NCI-H345 treated with DMSO at 0.1 percent for 48 hours (cell line): ENCODE data around the gene CTCF.

Source experiments
- DNase-seq: peaks from one replicate; lab custom pipeline; 2025; ENCODE audit not compliant: unreplicated experiment; lab: John Stamatoyannopoulos, UW

CTCF gene

DNA sequence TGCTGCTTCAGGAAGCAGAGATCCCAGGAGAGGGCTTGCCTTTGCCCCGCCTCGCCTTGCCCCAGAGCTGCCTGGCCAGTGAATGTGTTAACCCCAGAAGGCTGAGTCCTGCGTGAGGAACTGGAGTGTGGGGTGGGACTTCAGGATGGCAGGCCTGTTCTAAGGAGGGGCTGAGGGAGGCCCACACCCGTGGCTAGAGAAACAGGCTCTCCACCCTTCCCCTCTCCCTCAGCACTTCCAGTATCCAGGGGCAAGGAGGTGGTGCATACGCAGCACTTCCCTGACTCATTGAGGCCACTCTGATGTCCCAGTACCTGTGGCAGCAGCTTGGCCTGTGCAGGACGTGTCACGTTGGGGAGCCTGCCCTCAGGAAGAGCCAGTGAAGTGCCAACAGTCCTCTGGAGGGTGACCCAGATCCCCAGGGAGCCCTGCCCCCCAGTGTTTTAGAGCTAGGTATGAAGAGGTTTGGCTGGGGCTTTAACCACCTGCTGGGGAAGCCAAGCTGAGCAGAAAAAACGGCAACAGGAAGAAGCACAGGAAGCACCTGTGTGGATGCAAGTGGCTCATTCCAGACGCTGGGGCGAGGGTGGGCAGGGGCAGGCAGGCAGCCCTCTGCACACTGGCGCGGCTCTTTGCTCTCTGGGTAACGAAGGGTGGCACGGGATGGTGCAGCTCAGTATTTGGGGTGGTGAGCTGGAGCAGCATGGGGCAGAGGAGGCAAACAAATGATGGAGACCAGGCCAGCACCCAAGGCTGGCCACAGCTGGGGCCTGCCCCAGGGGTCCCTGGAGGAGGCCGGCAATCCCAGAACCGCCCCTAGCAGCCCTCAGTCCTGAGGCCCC, 14.7 kb upstream of the CTCF start:
- no peak for DNase-seq

DNA sequence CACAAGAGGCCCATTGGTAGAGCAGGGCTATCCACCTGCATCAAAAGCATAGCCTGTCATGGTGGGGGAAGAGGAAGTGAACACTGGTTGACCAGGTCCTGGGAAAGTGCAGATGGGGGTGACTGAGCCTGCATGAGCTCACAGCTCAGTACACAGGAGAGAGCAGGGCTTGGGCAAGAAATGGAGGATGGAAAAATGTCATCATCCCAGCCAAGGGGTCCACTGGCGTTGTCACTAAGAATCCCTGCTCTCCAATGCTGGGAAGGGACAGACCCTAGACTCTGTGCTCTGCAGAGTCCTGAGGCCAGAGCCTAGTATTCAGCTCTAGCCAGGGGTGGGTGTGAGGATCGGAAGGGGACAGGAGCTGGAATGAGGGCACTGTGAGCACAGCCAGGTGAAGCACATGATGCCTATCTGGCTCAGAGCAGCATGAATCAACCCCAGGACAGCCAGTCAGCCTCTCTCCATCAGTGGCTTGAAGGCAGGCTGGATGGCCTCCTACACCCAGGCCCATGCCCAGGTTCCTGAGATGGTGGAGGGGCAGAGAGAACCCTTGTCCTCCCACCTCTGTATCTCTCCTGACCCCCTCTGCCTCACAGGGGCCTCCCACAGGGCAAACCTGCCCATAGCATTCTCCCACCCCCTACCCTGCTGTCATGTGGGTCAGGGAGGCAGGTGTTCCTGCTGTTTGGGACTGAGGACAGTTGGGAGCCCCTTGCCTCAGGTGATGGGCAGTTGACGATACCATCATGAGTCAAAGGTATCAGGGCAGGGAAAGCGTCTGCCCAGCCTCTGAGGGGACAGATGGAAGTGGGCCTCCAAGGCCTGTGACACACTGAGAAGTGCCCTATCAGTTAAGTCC, 13.8 kb upstream of the CTCF start:
- no peak for DNase-seq

DNA sequence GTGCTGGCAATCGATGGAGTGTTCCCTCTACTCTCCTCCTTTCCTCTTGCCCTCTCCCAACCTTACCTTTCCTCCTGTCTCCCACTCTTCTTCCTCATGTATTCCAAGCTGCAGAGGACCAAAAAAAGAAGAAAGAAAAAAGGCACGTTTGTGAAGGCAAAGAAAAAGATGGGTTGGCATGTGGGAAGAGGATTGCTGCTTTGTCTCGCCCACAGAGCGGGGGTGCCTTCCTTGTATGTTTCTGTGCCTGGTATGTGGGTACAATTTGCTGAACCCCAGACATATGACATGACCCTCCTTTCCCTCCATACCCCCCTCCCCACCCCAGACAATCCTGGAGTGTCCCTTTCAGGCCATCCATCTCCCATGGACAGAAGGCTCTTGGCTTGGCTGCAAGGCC, 13.1 kb upstream of the CTCF start:
- DNase-seq: no peak

DNA sequence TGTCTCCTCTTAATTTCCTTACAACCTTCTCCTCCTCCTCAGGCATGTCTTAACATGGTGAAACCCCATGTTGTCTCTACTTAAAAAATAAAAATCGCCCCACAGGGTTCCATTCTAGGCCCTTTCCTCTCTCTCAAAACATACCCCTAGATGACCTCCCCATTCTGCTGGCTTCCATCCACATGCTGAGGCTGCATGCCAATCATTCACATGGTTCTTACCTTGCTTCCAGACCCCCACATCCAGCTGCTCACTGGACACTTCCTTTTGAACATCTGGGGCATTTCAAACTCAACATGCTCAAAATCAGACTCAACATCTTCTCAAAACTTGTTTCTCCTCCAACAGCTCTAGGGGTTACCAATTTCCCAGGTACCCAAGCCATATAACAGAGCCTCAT, 12.4 kb upstream of the CTCF start:
- DNase-seq: no peak

DNA sequence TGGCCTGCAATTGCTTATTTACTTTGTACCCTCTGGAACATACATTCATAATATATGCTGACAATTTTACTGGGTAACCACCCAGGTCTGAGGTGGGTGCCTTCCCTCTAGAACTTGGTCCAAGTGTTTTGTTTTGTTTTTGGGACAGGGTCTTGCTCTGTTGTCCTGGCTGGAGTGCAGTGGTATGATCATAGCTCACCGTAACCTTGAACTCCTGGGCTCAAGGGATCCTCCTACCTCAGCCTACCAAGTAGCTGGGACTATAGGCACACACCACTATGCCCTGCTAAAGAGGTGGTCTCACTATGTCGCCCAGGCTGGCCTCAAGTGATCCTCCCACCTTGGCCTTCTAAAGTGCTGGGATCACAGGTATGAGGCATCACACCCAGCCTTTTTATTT, 11.2 kb upstream of the CTCF start:
- no peak for DNase-seq

DNA sequence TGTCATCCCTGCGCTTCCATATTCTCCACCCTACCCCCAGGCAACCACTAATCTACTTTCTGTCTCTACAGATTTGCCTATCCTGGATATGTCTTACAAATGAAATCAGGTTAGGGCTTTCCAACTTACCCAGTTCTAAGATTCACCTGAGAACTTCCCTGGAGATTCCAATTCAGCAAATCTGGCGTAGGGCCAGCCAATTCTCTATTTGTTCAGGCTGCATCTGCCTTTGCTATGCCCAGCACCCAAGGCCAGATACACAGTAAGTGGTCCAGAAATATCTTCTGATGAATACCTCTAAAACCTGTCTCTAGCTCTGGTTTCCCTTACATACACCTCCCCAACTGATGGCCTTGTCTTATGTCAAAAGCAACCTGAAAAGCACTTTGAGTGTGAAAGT, 10.4 kb upstream of the CTCF start:
- DNase-seq: no peak

DNA sequence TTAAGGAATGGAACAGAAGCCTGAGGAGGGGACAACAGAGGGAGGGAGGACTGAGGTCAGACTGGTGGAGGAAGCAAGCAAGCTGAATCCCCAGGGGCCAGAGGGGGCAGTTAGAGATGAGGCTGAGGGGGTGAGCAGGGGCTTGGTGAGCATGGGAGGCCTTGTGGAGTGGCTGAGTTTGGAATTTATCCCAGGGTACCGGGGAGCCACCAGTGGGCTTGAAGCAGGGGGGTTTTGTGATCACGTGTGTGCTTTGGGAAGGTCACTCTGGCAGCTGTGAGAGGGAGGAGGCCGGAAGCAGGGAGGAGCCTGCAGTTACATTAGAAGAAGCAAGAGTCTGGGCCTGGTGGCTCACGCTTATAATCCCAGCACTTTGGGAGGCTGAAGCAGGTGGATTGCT, 9.8 kb upstream of the CTCF start:
- no peak for DNase-seq

DNA sequence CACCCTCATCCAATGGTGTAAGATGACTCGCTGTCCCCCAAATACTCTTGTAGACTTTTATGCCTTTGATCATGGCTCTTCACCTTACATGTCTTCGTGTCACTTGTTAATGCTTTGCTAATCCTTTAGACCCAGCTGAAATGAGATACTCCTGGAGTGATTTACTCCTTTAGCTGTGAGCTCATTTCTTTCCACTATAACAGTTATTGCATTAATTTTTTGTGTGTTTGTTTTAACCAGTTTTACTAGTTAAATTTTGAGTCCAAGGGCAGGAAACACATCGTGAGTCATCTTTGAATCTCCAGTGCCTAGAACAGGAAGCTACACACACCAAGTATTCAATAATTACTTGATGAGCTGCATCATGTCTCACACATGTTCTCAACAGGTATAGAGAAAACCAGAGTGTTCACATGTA, 6.5 kb upstream of the CTCF start:
- DNase-seq: no peak

DNA sequence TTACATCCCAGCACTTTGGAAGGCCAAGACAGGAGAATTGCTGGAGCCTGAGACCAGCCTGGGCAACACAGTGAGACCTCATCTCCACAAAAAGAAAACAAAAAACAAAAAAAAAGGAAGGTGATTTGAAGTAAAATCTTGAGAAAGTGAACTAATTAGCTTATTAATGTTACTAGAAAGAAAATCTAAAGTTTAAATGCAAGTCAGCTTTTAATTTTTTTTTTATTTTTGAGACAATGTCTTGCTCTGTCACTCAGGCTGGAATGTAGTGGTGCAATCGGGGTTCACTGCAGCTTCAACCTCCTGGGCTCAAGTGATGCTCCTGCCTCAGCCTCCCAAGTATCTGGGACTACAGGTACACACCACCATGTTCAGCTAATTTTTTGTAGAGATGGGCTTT, 3.5 kb upstream of the CTCF start:
- DNase-seq: no peak

DNA sequence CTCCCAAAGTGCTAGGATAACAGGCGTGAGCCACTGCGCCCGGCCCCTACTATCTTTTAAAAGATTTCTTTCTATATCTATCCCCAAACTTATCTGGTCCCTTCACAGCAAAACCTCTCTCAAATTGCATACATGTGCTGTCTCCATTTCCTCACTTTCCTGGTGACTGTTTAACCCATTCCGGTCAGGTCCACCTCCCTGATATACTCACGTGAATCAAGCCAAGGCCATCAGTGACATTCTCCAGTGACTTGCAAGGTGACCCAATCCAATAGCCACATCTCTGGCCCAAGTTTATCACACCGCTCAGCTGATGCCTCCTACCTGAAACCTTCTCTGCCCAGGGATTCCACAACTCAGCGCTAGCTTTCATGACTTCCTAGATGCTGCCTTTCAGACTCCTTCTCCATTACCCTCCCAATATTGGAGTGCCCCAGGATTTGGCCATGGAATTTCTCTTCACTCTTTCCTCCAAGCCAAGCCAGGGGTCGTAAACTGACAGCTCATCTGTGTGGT, 1.4 kb upstream of the CTCF start:
- DNase-seq: no peak

DNA sequence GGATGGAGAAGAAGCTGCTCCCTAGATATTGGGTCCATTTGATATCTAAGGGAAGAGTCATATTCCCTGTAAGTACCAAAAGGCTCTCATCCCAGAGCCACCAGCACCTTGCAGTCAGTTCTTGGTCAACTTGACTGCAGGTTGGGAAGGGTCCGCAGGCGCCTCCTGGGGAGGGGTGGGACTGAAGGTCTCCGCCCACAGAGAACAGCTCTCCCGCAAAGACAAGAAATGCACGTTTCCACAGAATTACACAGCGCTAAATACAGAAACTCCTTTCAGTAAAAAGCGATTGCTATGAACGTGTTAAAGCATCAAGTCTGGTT, 864 bp upstream of the CTCF start:
- no peak for DNase-seq

DNA sequence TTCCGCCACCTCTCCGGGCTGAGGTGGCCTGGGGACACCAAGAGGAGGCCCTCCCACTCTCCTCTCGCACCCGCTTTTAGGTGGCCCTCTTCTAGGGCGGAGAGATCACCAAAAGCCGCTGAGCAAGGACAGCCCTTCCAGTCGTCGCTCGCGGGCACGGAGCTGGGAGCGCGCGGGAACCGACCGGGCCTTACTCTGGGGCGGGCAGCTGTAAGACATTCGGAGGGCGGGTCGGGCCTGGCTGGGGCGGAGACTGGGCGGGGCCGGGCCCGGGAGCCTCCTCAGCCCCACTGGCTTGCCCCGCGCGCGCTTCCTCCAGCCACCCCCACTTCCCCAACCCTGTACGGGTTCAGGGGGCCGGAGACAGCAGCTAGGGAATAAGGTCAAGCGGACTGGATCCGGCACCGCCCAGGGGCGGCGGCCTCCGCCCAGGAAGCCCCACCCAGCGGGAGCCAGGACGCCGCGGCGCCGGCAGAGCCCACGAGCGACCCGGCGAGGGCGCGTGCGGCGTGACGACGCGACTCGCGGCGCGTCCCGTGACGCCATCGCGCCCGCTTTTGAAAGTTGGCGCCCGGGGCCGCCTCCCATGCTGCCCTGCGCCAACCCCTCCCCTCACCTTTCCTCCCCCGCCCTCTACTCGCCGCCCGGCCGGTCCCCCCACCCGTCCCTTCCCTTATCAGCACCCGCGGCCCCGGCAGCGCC, 351 bp upstream of the CTCF start:
- peak; percentile 67 for DNase-seq

DNA sequence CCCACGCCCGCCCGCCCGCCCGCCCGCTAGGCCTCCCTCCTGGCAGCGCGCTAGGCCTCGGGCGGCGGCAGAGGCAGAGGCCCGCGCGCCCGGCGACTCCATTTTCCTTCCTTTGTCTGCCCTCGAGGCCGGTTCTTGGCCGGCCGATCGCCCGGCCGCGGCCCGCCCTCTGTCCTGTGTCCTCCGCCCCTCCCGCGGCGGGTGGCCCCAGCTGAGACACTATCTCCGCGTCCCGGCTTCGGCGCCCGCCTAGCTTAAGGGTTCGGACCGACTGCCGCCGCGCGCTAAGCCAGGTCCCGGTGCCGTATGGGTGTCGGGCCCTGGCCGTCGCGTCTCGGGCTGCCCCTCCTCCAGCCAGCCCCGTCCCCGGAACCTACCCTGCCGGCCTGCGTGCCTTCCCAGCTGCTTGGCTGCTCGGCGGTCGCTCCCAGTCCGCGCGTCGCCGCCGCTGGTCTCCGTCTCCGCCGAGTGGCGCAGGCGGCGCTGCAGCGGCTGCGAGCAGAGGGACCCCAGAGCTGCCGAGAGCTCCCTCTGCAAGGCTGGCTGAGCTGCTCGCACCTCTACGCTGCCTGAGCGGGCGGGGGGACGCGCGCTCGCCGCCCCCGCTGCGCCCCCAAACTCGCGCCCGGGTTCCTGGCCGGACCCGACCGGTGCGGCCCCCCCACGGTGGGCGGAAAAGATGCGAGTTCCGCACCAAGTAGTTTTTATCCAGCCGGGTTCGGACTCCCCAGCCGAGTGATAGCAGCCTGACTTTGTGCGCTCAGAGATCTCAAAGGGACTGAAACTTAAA, 787 bp downstream of the CTCF start:
- DNase-seq: no peak

DNA sequence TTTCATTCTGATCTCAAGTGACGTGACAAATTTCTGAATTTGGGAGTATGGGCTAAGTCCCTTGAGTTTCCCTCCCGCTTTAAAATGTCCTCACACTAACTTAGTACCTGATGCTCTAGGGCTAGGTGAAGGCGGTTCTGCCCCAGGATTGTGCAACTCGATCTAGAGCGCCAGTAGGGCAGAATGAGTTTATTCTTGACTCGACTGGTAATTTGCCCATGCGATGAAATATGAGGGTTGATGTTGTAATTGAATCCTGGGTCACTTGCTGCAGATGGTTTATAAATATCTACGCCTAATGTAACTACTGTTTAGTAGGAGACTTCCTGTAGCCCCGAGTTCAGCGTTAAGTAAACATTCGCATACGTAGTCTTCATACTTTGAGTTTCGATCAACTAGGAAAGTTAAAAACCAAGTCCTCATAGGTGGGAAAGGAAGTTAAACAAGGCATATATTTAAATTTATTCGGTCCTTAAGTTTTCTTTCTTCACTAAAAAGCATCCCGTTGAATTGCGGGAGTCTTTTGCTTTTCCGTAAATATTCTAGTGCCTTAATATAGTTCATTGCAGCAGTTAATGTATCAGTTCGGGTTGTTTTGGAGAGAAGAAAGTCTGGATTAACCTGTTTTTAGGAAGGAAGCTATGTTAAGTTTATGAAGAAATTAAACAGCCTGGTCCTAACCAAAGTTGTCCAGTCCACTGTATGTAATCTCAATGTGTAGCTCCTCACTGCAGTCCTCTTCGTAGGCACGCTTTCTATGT, 1.6 kb downstream of the CTCF start:
- no peak for DNase-seq

DNA sequence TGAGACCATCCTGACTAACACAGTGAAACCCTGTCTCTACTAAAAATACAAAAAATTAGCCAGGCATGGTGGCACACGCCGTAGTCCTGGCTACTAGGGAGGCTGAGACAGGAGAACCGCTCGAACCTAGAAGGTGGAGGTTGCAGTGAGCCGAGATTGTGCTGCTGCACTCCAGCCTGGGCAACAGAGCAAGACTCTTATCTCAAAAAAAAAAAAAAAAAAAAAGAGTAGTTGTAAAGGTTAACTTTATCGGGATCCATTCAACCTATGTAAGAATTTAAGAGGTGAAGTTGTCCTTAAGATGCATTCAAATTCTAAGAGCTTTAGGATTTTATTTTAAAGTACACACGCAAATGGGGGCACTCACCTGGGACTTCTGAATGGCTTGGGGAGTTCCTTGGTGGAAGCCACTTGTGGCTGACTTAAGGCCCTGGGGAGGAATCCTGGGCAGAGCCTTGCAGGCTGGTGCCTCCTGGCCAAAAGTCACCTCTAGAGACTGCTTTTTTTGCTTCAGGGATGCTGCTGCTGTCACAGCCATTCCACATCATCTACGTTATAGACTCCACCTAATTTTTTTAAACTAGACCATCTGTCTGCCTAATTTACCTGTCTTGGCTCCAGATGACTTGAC, 3.3 kb downstream of the CTCF start:
- no peak for DNase-seq

DNA sequence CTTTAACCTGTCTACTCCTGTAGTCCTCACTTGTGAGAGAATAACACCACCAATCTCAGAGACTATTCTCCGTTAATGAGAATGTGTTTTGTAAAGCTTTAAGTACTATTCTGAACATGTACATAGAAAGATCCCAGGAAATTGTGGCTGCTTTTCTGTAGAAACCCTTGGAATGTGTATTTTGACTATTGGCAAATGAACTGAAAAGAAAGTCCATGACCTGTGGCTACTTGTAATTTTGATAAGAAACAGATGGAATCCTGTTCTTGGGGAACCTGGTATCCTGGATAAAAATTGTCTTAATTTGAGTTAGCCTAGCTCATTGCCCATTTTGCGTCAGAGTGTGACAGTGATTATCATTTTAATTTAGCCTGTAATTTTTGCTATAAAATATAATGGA, 9.1 kb downstream of the CTCF start:
- no peak for DNase-seq

DNA sequence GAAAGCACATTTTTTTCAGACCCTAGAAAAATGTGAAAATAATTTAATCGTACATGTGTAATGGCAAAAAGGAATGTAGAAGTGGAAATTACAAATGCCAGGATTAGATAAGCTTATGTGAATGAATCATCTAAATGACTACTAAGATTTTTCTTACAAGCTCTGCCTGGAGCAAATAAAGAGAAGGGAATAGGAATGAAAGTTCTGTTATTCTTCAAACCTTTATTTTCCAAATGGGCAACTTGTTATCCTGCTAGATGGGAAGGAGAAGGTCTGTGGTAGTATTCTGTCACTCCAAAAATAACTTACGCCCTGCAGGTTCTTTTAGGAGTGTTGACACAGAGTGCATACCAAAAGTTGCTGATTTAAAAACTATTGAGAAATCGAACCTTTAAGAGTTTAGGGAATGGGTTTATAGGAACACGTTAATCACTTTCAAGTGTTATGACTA, 9.7 kb downstream of the CTCF start:
- no peak for DNase-seq

DNA sequence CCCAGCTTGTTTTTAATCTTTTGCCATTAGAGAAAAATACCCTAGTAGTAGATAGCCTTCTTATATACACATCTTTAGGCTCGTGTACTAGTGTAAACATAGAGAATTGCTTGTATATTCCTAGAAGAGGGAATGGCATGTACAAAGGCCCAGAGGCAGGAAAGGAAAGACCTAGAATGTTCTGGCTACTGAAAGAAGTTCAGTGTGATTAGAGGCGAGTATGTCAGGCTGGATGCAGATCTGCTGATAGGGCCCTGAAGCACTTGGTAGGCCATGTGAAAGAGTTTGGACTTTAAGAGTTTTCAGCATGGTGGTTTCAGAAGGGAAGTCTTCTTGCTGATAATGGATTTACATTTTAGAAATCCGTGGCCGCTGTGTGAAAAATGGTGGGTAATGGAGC, 17.4 kb downstream of the CTCF start:
- DNase-seq: no peak

DNA sequence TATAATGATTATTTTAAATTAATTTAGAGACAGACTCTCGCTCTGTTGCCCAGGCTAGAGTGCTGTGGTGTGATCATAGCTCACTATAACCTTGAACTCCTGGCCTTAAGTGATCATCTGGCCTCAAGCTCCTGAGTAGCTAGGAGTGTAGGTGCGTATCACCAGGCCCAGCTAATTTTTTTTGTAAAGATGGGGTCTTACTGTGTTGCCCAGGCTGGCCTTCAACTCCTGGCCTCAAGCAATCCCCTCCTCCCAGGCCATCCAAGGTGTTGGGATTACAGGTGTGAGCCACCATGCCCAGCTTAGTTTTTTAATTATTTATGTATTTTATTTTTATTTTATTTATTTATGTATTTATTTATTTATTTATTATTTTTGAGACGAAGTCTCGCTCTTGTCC, 17.9 kb downstream of the CTCF start:
- DNase-seq: no peak

DNA sequence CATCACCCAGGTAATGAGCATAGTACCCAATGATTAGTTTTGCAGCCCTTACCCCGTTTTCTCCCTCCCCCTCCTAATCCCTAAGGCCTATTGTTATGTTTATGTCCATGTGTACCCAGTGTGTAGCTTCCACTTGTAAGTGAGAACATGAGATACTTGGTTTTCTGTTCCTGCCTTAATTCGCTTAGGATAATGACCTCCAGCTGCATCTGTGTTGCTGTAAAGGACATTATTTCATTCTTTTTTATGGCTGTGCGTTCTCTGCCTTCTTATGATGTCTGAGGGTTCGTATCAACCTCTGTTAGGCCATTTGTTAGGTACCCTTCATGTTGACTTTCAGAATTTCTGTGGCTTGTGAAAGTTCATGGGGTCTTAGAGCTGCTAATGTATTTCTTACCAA, 31.0 kb downstream of the CTCF start:
- DNase-seq: no peak
